Activated CD8-positive, alpha-beta memory T cell treated with anti-CD3 and anti-CD28 coated beads, Interleukin-2, amount 10 ng/mL, durations not matched to agents 7 days and 5 days (primary cell): ENCODE measurements around the gene SOX18. TPM values are rescaled to one million over a fixed set of nuclear protein-coding genes. Genes with fewer than 3 reads are reported as not detected.
"Not testable (repeated sequence)": the region's sequence is repeated elsewhere in the genome, so short reads cannot be mapped to it uniquely, and the experiment has no call there.

Experiments used
- ATAC-seq: fragments of 150-1000 bp; cut with Tn5 transposase; one replicate; pipeline ENCODE4 v1.10.0; 2021; ENCODE audit warnings: moderate library complexity
- CTCF ChIA-PET: fragments of 350-600 bp; sonication (Branson Sonifier 250); formaldehyde crosslinking; loops from one replicate; lab custom pipeline; 2021; ENCODE audit warnings: antibody characterized with exemption; lab: Charles Lee
- DNase-seq: peaks from one replicate; pipeline ENCODE4 v3.0.0-alpha.2; 2020
- H3K27ac Mint-ChIP-seq: one replicate; pipeline ENCODE4 v1.8.0; 2021; ENCODE audit warnings: mild to moderate bottlenecking, mixed read lengths
- H3K27me3 Mint-ChIP-seq: one replicate; pipeline ENCODE4 v1.8.0; 2021; ENCODE audit warnings: mixed read lengths
- H3K36me3 Mint-ChIP-seq: one replicate; pipeline ENCODE4 v1.8.0; 2021; ENCODE audit warnings: mild to moderate bottlenecking, mixed read lengths
- H3K4me1 Mint-ChIP-seq: one replicate; pipeline ENCODE4 v1.8.0; 2021; ENCODE audit warnings: mixed read lengths
- H3K4me3 Mint-ChIP-seq: one replicate; pipeline ENCODE4 v1.8.0; 2021; ENCODE audit warnings: mild to moderate bottlenecking, moderate library complexity, mixed read lengths
- H3K9me3 Mint-ChIP-seq: one replicate; pipeline ENCODE4 v1.8.0; 2022; ENCODE audit warnings: low read depth, mixed read lengths
- total RNA-seq, 2 experiments: library from RNA; stranded (reverse); gene quantifications; one replicate each; pipeline ENCODE4 v1.2.3, GENCODE V29; 2021

Gene SOX18
- 1 to 10 TPM in 1 of 2 experiments, under 1 TPM in 1; 0.20 to 1.8 TPM for total RNA-seq

- ATAC-seq, result peak; percentile 64
- H3K4me3 Mint-ChIP-seq, result peak within 1 kb of the TSS; percentile 40
- H3K36me3 Mint-ChIP-seq, result no peaks in the 10 kb centered on the region
- H3K27ac Mint-ChIP-seq, result no peak within 1 kb of the TSS
- H3K4me1 Mint-ChIP-seq, result peaks cover 5% of the 10 kb centered on the region
- CTCF ChIA-PET, result interaction anchor here (1.0 to 7.4 kb wide), 3 partner anchors 10 to 69 kb away, joined by 3 to 78 read pairs (median 7); partner anchors contain the start of genes C20orf204, PRPF6 and SAMD10
- no peaks in the 10 kb centered on the region for H3K9me3 Mint-ChIP-seq
- H3K27me3 Mint-ChIP-seq, result peaks cover 44% of the 10 kb centered on the region
- peak; percentile 63 for DNase-seq
Observed at GRCh38 chr20:64049060-64049877, at the start of gene SOX18. Gene SOX18, minus strand, starts transcription at chr20:64049639. Its CDS starts 123 bp downstream, at chr20:64049516.

DNA sequence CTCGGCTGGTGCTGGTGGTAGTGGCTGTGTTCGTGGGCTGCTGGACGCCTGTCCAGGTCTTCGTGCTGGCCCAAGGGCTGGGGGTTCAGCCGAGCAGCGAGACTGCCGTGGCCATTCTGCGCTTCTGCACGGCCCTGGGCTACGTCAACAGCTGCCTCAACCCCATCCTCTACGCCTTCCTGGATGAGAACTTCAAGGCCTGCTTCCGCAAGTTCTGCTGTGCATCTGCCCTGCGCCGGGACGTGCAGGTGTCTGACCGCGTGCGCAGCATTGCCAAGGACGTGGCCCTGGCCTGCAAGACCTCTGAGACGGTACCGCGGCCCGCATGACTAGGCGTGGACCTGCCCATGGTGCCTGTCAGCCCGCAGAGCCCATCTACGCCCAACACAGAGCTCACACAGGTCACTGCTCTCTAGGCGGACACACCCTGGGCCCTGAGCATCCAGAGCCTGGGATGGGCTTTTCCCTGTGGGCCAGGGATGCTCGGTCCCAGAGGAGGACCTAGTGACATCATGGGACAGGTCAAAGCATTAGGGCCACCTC, 49.1 kb upstream of the SOX18 start:
- H3K36me3 Mint-ChIP-seq, result no peaks in the 10 kb centered on the region
- CTCF ChIA-PET, result interaction anchor here (1.1 kb wide), 1 partner anchor 22 kb away, joined by 7 read pairs; no protein-coding TSS in a partner anchor
- H3K27me3 Mint-ChIP-seq, result peaks cover 17% of the 10 kb centered on the region
- DNase-seq (no peak), ATAC-seq (no peak)
- H3K4me1 Mint-ChIP-seq, result peaks cover 9% of the 10 kb centered on the region
- no peak overlapping the region for H3K27ac Mint-ChIP-seq
- no peak overlapping the region for H3K4me3 Mint-ChIP-seq
- peaks cover 4% of the 10 kb centered on the region for H3K9me3 Mint-ChIP-seq

DNA sequence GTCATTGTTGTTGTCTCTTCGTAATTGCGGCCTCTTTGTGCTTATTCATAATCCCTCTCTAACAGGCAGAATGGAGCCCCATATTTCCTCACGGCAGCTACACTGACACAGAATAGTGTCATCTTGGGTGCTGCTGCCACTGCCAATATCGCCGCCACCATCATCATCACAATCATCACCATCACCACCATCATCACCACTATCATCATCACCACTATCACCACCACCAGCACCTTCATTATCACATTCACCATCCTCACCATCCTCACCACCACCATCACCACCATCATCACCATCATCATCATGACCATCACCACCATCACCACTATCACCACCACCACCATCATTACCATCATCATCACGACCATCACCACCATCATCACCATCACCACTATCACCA, 47.1 kb upstream of the SOX18 start:
- no peak overlapping the region for H3K27ac Mint-ChIP-seq
- ATAC-seq (no peak), DNase-seq (no peak)
- peaks cover 6% of the 10 kb centered on the region for H3K4me1 Mint-ChIP-seq
- H3K27me3 Mint-ChIP-seq, result peaks cover 8% of the 10 kb centered on the region
- H3K4me3 Mint-ChIP-seq, result no peak overlapping the region
- CTCF ChIA-PET, result interaction anchor here (1.6 kb wide), 1 partner anchor 13 kb away, joined by 5 read pairs; the partner anchor contains the start of gene LKAAEAR1
- H3K9me3 Mint-ChIP-seq, result peaks cover 4% of the 10 kb centered on the region
- H3K36me3 Mint-ChIP-seq, result no peaks in the 10 kb centered on the region

DNA sequence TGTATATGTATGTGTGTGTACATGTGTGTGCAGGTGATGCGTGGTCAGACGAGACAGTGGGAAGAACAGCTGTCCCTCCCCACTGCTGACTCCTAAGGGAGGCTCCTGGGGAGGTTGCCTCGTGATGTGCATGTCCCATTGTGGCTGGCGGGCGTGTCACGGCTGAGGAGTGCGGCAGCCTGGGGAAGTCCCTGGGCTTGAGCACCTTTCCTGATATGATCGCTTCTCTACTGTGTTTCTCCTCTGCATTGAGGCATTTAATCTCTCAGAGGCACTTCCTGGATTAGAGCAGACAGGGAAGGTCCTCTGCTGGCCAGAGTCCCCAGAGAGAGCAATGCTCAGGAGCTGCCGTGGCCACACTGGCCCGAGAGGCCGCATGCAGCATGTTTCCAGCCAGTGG, 46.5 kb upstream of the SOX18 start:
- no peak overlapping the region for H3K27ac Mint-ChIP-seq
- H3K27me3 Mint-ChIP-seq, result peaks cover 2% of the 10 kb centered on the region
- peaks cover 4% of the 10 kb centered on the region for H3K4me1 Mint-ChIP-seq
- no peaks in the 10 kb centered on the region for H3K36me3 Mint-ChIP-seq
- no peak overlapping the region for H3K4me3 Mint-ChIP-seq
- ATAC-seq, result no peak
- peaks cover 4% of the 10 kb centered on the region for H3K9me3 Mint-ChIP-seq
- CTCF ChIA-PET, result interaction anchor here (1.6 kb wide), 1 partner anchor 12 kb away, joined by 5 read pairs; the partner anchor contains the start of gene LKAAEAR1
- no peak for DNase-seq

GRCh38 chr20:64095455-64095854, 46.0 kb upstream of the SOX18 start:
- H3K36me3 Mint-ChIP-seq, result no peaks in the 10 kb centered on the region
- no peak overlapping the region for H3K27ac Mint-ChIP-seq
- DNase-seq (no peak), ATAC-seq (no peak)
- peaks cover 4% of the 10 kb centered on the region for H3K4me1 Mint-ChIP-seq
- no peak overlapping the region for H3K4me3 Mint-ChIP-seq
- CTCF ChIA-PET, result interaction anchor here (1.6 kb wide), 1 partner anchor 12 kb away, joined by 5 read pairs; the partner anchor contains the start of gene LKAAEAR1
- H3K27me3 Mint-ChIP-seq, result no peaks in the 10 kb centered on the region
- peaks cover 4% of the 10 kb centered on the region for H3K9me3 Mint-ChIP-seq

DNA sequence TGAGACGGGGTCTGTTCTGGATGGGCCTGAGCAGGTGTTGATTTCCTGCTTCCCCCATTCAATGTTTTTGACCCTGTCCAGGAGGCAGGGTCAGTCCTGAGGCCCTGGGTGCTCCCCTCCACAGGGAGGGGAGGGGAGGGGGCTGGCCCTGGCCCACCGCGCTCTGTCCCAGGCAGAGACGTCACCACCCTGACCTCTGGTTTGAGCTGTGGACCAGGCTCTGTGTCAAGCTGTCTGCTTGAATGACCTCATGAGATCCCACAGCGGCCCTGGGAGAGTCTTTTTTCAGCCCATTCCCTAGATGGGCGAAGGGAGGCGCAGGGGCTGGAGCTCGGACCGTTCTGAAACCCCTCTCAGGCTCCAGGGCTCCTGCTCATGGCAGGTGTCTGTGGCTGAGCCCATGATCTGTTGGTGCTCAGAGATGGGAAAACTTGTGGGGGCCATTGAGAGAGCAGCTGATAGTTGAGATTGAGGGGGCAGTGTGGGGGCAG, 43.6 kb upstream of the SOX18 start:
- ATAC-seq (no peak), DNase-seq (no peak)
- Mint-ChIP-seq H3K4me3 (no peak overlapping the region), H3K27ac (no peak overlapping the region), H3K9me3 (peaks cover 4% of the 10 kb centered on the region), H3K27me3 (no peaks in the 10 kb centered on the region), H3K36me3 (no peaks in the 10 kb centered on the region), H3K4me1 (no peaks in the 10 kb centered on the region)
- CTCF ChIA-PET, result no interaction called here

DNA sequence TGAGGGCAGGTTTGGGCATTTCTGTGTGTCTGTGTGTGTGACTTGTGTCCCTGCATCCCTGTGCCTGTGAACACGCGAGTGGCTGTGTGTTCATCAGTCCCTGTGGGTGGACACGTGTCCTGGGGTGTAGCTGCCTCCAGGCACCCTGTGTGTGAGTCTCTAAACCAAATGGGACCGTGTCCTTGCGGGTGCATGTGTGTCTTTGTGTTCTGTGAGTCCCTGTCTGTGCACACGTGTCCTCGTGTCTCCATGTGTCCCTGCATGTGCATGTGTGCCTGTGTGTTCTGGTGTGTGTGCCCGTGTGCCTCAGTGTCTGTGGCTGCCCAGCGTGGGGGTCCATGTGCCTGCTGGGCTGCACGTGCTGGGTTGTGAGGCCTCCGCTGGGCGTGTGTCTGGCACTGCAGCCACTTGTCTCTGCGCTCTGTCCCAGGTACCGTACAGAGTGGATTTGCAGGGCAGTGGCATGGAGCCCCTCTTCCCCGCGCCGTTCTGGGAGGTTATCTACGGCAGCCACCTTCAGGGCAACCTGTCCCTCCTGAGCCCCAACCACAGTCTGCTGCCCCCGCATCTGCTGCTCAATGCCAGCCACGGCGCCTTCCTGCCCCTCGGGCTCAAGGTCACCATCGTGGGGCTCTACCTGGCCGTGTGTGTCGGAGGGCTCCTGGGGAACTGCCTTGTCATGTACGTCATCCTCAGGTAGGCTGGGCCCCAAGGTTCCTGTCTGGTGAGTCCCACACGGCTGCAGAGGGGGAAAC, 43.0 kb upstream of the SOX18 start:
- Mint-ChIP-seq H3K27ac (no peak overlapping the region), H3K9me3 (peaks cover 4% of the 10 kb centered on the region), H3K4me3 (no peak overlapping the region), H3K4me1 (no peaks in the 10 kb centered on the region), H3K36me3 (no peaks in the 10 kb centered on the region), H3K27me3 (no peaks in the 10 kb centered on the region)
- DNase-seq, result no peak
- CTCF ChIA-PET, result no interaction called here
- peak; percentile 34 for ATAC-seq

DNA sequence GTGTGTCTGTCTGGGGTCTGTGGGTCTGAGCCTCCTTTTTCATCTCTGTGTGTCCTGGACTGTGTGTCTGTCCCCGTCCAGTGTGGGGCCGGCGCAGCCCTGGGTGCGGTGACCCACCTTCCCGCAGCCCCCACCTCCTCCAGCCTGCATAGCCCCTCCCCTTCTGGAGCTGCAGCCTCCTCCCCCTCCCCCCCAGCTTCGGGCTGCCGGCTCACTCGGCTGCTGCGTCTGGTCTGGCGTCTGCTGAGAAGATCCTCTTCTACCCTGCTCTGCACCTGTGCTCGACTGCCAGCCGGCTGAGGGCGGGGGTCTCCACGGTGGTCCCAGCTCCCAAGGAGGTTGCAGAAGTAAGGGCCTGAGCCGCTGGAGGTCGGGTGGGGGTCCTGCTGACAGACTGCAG, 42.3 kb upstream of the SOX18 start:
- peaks cover 3% of the 10 kb centered on the region for H3K9me3 Mint-ChIP-seq
- CTCF ChIA-PET, result no interaction called here
- no peak for ATAC-seq

DNA sequence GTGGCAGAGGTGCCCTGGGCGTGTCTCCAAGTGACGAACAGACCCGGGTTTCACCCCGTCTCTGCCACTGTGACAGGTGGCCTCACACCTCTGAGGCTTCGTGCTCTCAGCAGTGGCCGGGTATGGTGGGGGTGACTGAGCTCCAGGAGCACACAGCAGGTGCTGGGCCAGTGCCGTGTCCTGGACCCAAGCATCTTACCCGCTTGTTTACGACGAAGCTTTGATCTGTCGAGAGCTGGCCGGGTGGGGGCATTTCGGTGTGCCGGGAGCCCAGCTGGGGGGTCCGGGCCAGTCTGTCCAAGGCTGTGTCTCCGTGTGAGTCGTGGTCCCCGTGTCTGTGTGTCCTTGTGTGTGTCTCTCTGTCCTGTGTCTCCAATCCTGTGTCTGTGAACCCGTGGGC, 41.9 kb upstream of the SOX18 start:
- Mint-ChIP-seq H3K9me3 (peaks cover 2% of the 10 kb centered on the region), H3K27me3 (peaks cover 1% of the 10 kb centered on the region), H3K4me3 (no peak overlapping the region), H3K36me3 (no peaks in the 10 kb centered on the region), H3K4me1 (no peaks in the 10 kb centered on the region), H3K27ac (no peak overlapping the region)
- CTCF ChIA-PET, result no interaction called here
- DNase-seq, result no peak
- no peak for ATAC-seq

More for the DNA sequence above, 42.3 kb upstream of the SOX18 start:
- Mint-ChIP-seq H3K36me3 (no peaks in the 10 kb centered on the region), H3K27me3 (no peaks in the 10 kb centered on the region), H3K27ac (no peak overlapping the region), H3K4me1 (no peaks in the 10 kb centered on the region), H3K4me3 (no peak overlapping the region)
- no peak for DNase-seq

- Mint-ChIP-seq H3K27ac (no peak overlapping the region), H3K4me3 (no peak overlapping the region), H3K36me3 (no peaks in the 10 kb centered on the region), H3K4me1 (no peaks in the 10 kb centered on the region), H3K9me3 (peaks cover 2% of the 10 kb centered on the region), H3K27me3 (peaks cover 13% of the 10 kb centered on the region)
- DNase-seq (no peak), ATAC-seq (no peak)
- CTCF ChIA-PET, result interaction anchor here (1.2 kb wide), 1 partner anchor 30 kb away, joined by 4 read pairs; no protein-coding TSS in a partner anchor
Observed at GRCh38 chr20:64090165-64090564, 40.7 kb upstream of the SOX18 start.

DNA sequence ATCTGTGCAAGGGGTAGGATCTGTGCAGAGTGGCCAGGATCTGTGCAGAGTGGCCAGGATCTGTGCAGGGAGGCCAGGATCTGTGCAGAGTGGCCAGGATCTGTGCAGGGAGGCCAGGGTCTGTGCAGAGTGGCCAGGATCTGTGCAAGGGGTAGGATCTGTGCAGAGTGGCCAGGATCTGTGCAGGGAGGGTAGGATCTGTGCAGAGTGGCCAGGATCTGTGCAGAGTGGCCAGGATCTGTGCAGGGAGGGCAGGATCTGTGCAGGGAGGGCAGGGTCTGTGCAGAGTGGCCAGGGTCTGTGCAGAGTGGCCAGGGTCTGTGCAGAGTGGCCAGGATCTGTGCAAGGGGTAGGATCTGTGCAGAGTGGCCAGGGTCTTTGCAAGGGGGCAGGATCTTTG, 39.1 kb upstream of the SOX18 start:
- peaks cover 22% of the 10 kb centered on the region for H3K27me3 Mint-ChIP-seq
- H3K9me3 Mint-ChIP-seq, H3K27ac Mint-ChIP-seq, CTCF ChIA-PET, DNase-seq, H3K4me3 Mint-ChIP-seq, H3K36me3 Mint-ChIP-seq, ATAC-seq, H3K4me1 Mint-ChIP-seq: not testable (repeated sequence)

GRCh38 chr20:64087226-64087825, 37.9 kb upstream of the SOX18 start:
- not testable (repeated sequence) for H3K36me3 Mint-ChIP-seq, DNase-seq, H3K9me3 Mint-ChIP-seq, H3K4me3 Mint-ChIP-seq, H3K27ac Mint-ChIP-seq, ATAC-seq
- Mint-ChIP-seq H3K27me3 (peaks cover 26% of the 10 kb centered on the region), H3K4me1 (peaks cover 11% of the 10 kb centered on the region)
- CTCF ChIA-PET, result interaction anchor here (1.2 kb wide), 1 partner anchor 33 kb away, joined by 4 read pairs; no protein-coding TSS in a partner anchor
